Smooth muscle cell (in vitro differentiated cells): Measurements from ENCODE around the gene GNPDA2. TPM values are rescaled to one million over a fixed set of nuclear protein-coding genes. Genes with fewer than 3 reads are reported as not detected.

Experiments used
- DNase-seq: peaks from one replicate; lab custom pipeline; 2025; ENCODE audit not compliant: unreplicated experiment; lab: John Stamatoyannopoulos, UW
- H2AFZ ChIP-seq: fragments of 200-600 bp; sonication (generic); 2 replicates; pipeline ENCODE4 v1.6.0; 2016; ENCODE audit warnings: antibody characterized with exemption, low read depth, mild to moderate bottlenecking
- H3F3A ChIP-seq: fragments of 200-600 bp; sonication (generic); 2 replicates; pipeline ENCODE4 v1.6.0; 2017; ENCODE audit warnings: antibody characterized with exemption, low read depth
- H3K27ac ChIP-seq: fragments of 200-600 bp; sonication (generic); 2 replicates; pipeline ENCODE4 v1.5.1; 2016; ENCODE audit warnings: low read depth, mild to moderate bottlenecking
- H3K27me3 ChIP-seq: fragments of 200-600 bp; sonication (generic); 2 replicates; pipeline ENCODE4 v1.6.1; 2016; ENCODE audit warnings: low read depth, mild to moderate bottlenecking
- H3K36me3 ChIP-seq: fragments of 200-600 bp; sonication (generic); 2 replicates; pipeline ENCODE4 v1.5.1; 2016; ENCODE audit warnings: low read depth
- H3K4me1 ChIP-seq: fragments of 200-600 bp; sonication (generic); 2 replicates; pipeline ENCODE4 v1.5.1; 2016; ENCODE audit warnings: low read depth
- H3K4me2 ChIP-seq: fragments of 200-600 bp; sonication (generic); 2 replicates; pipeline ENCODE4 v1.6.0; 2016; ENCODE audit warnings: mild to moderate bottlenecking
- H3K4me3 ChIP-seq: fragments of 200-600 bp; sonication (generic); 2 replicates; pipeline ENCODE4 v1.5.1; 2016; ENCODE audit warnings: mild to moderate bottlenecking
- H3K79me2 ChIP-seq: fragments of 200-600 bp; sonication (generic); 2 replicates; pipeline ENCODE4 v1.6.0; 2016; ENCODE audit warnings: low read depth, mild to moderate bottlenecking
- H3K9ac ChIP-seq: fragments of 200-600 bp; sonication (generic); 2 replicates; pipeline ENCODE4 v1.6.0; 2016; ENCODE audit warnings: low read depth
- H3K9me3 ChIP-seq: fragments of 200-600 bp; sonication (generic); replicated peaks from 2 replicates; pipeline ENCODE4 v1.5.1; 2016; ENCODE audit warnings: low read depth
- H4K20me1 ChIP-seq: fragments of 200-600 bp; sonication (generic); 2 replicates; pipeline ENCODE4 v1.6.0; 2016; ENCODE audit warnings: low read depth
- CTCF ChIP-seq: fragments of 200-600 bp; sonication (generic); IDR thresholded peaks from 2 replicates; pipeline ENCODE4 v1.5.1; 2017; ENCODE audit warnings: borderline replicate concordance, mild to moderate bottlenecking, antibody characterized with exemption; ENCODE audit not compliant: insufficient read depth, poor library complexity, severe bottlenecking
- WGBS: methylation state at CpG from one replicate; pipeline ENCODE4 v1.1.7; 2016; ENCODE audit warnings: low lambda C conversion rate; 5-methylcytosine and 5-hydroxymethylcytosine counted together
- polyA plus RNA-seq: library from polyadenylated mRNA; unstranded; fragments of >200 nt; fragmentation: Nextera tagmentation; extraction: Ambion mirVana; gene quantifications from 2 replicates; pipeline ENCODE4 v1.2.1, GENCODE V29; 2016
- total RNA-seq: library from RNA; depleted of rRNA; stranded (reverse); fragments of >200 nt; gene quantifications from 2 replicates; pipeline ENCODE4 v1.2.3, GENCODE V29; 2014

GNPDA2 gene
- total and polyA plus RNA-seq, 2 experiments from 2014 or later: 22.2 to 25.5 TPM

- Histone ChIP-seq H4K20me1 (peaks cover 85% of the 10 kb centered on the region), H3K79me2 (peaks cover 78% of the 10 kb centered on the region), H3K9ac (no peak overlapping the region), H3K27ac (no peak overlapping the region), H3K27me3 (no peaks in the 10 kb centered on the region), H3K4me2 (no peak overlapping the region), H3K4me3 (no peak overlapping the region), H3K36me3 (no peaks in the 10 kb centered on the region), H3F3A (no peaks in the 10 kb centered on the region), H2AFZ (no peak overlapping the region), H3K9me3 (no peaks in the 10 kb centered on the region), H3K4me1 (peaks cover 9% of the 10 kb centered on the region)
- no peak for DNase-seq
- TF ChIP-seq CTCF: no peak
- WGBS: 90% methylated on average over 4 of the region's 4 CpGs
Observed at GRCh38 chr4:44720371-44720770, 6.0 kb downstream of the GNPDA2 start.

- Histone ChIP-seq H3F3A (no peaks in the 10 kb centered on the region), H3K79me2 (peaks cover 54% of the 10 kb centered on the region), H3K9me3 (no peaks in the 10 kb centered on the region), H3K27me3 (no peaks in the 10 kb centered on the region), H3K27ac (no peak overlapping the region), H2AFZ (no peak overlapping the region), H3K9ac (no peak overlapping the region), H3K36me3 (no peaks in the 10 kb centered on the region), H3K4me2 (no peak overlapping the region), H3K4me3 (no peak overlapping the region), H3K4me1 (no peaks in the 10 kb centered on the region), H4K20me1 (peaks cover 72% of the 10 kb centered on the region)
- DNase-seq: no peak
- TF ChIP-seq CTCF: no peak
- 70% methylated on average over 5 of the region's 5 CpGs for WGBS
Observed at GRCh38 chr4:44716597-44716996, 9.8 kb downstream of the GNPDA2 start.

- Histone ChIP-seq H3K9ac (no peak overlapping the region), H2AFZ (no peak overlapping the region), H3K9me3 (no peaks in the 10 kb centered on the region), H3K4me2 (no peak overlapping the region), H3K27me3 (no peaks in the 10 kb centered on the region), H3K4me3 (no peak overlapping the region), H3K4me1 (no peaks in the 10 kb centered on the region), H3K79me2 (peaks cover 34% of the 10 kb centered on the region), H3F3A (no peaks in the 10 kb centered on the region), H4K20me1 (peaks cover 42% of the 10 kb centered on the region), H3K27ac (no peak overlapping the region), H3K36me3 (no peaks in the 10 kb centered on the region)
- WGBS: 96% methylated on average over 1 of the region's 1 CpG
- no peak for DNase-seq
- no peak for TF ChIP-seq CTCF
Observed at GRCh38 chr4:44713125-44713524, 13.2 kb downstream of the GNPDA2 start.

- Histone ChIP-seq H3K4me3 (no peak overlapping the region), H3K27ac (no peak overlapping the region), H3K36me3 (peaks cover 7% of the 10 kb centered on the region), H2AFZ (no peak overlapping the region), H3K4me2 (no peak overlapping the region), H3K4me1 (no peaks in the 10 kb centered on the region), H4K20me1 (peaks cover 3% of the 10 kb centered on the region), H3K9ac (no peak overlapping the region), H3K79me2 (no peaks in the 10 kb centered on the region), H3K27me3 (no peaks in the 10 kb centered on the region), H3K9me3 (no peaks in the 10 kb centered on the region), H3F3A (no peaks in the 10 kb centered on the region)
- TF ChIP-seq CTCF: no peak
- 96% methylated on average over 4 of the region's 4 CpGs for WGBS
- DNase-seq: no peak
Observed at GRCh38 chr4:44704673-44705072, 21.7 kb downstream of the GNPDA2 start.
